AML-193 (cell line): Measurements from ENCODE around the gene ITM2B.
"Not testable (repeated sequence)": the region's sequence is repeated elsewhere in the genome, so short reads cannot be mapped to it uniquely, and the experiment has no call there.

Experiments
- DNase-seq, 2 experiments: peaks; one replicate each; lab custom pipeline; 2025; lab: John Stamatoyannopoulos, UW

The ITM2B gene

DNA sequence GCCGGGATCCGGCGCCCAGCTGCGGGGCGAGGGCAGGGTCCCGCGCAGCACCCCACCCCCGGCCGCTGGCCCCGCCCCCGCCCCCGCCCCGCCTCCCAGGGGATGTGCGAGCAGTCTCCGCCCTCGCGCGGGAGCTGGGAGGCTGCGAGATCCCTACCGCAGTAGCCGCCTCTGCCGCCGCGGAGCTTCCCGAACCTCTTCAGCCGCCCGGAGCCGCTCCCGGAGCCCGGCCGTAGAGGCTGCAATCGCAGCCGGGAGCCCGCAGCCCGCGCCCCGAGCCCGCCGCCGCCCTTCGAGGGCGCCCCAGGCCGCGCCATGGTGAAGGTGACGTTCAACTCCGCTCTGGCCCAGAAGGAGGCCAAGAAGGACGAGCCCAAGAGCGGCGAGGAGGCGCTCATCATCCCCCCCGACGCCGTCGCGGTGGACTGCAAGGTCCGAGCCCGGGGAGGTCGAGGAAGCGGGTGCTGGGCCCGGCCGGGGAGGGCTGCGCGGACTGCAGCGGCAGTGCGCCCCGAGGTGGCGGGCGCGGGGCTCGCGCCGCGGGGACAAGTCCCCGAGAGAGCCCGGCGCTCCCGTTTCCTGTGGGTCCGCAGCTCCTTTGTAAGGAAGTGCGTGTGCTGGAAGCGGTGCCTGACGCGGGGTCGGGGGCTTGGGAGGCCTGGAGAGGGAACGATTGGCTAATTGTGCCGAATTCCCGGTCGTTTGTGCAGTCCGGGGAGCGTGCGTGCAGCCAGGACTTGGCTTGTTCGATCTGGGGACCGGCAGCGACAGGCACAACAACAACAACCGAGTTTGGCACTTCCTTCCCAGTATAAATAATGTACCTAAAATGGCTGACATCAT lies at the start of gene ITM2B:
Gene ITM2B, plus strand, starts transcription at position 161 of the 843 bp plus-strand sequence. Its CDS starts 155 bp downstream, at position 316.
- DNase-seq = peak; percentile 84

DNA sequence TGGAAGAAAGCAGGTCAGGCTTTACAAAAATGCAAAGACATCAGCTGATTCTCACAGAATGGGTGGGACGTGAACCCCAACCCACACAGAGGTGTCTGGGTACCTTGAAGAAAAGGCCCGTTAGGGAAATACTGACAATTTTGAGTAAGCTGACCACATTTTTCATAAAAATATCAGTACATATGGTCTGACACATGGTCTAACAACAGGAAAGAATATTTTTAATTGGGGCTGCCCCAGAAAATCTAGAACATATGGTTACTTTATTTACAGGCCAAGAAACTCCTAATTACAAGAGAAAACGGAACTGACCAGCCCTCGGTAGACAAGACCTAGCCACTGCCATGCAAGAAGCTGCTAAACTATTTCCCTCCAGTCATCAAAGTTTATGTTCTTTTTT lies 48.7 kb upstream of the ITM2B start:
- no peak for DNase-seq

DNA sequence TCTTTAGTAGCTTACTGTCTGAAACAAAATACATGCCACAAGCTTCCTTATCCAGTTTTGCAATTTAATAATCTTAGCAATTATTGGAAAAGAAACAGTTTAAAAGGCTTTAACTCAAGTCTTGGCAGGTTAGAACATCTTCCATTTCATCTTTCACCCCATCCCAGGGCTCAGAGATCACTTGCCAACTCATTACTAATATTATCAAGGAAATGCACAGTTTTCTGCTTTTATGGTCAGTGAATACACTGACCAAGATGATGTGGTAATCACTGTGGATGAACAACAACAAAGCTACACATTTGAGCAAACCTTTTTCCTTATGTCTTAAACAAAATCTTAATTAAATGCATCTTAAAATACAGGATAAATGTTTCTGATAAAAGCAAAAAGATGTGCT lies 48.0 kb upstream of the ITM2B start:
- DNase-seq = no peak

DNA sequence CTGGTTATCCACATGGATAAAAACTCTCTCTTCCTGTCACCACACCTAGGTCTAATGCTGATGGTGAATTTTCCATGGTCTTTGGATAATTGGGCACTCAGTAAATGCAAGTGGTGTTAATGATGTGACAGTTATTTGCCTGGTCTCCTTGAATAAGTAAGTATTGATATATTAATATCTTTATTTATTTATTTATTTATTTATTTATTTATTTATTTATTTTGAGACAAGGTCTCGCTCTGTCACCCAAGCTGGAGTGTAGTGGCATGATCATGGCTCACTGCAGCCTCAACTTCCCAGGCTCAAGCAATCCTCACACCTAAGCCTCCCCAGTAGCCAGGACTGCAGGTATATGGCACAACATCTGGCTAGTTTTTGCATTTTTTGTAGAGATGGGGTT lies 46.3 kb upstream of the ITM2B start:
- no peak for DNase-seq

DNA sequence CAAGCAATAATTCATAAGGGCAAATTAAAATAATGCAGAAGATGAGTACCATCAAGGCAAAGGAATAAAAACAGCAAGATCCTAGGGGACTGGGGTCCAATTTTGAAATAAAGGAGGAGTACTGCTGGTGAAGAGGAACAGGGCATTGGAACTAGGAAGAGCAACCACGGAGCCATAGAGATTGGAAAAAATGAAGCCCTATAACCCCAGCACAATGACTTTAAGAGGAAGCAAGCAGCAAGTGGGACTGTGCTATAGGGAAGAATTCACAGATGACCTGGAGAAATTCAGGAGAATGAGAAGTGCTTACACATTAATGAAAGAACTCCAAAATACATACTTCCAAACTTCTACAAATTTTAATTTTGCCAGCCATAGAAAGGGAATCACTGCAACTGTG lies 44.9 kb upstream of the ITM2B start:
- DNase-seq = no peak

DNA sequence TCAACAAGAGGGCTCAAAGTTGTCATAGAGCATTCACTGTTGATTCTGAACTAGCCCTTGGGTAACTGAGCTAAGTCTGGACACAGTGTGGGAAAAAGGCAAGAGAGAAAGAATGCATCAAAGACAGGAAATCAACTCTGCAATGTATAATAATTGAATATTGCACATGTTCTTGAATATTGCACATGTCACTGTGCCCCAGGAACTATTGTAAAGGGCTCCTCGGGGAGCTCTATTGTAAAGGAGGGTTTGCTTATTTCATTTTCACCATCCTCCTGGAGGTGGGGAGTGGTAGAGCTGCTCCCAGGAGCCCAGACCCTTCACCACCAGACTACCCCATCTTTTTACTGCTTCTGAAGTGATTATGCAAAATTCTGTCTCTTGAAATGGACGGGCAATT lies 44.4 kb upstream of the ITM2B start:
- DNase-seq = no peak

DNA sequence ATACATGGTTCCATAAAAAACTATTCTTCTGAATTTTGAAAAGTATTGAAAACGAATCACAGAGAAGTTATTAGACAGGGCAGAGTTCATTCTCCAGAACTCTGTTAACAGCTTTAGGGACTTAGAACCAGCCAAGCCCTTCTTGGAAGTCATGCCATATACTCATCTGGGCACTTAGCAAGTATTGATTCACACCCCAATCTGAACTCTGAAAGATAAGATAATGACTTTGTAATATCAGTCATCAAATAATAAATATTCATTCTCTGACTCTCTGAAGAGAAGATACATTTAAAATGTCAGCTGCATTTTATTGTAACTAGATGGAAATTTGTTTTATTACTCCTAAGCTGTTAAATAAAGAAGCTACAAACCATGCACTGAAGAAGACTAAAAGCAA lies 43.8 kb upstream of the ITM2B start:
- DNase-seq = no peak

DNA sequence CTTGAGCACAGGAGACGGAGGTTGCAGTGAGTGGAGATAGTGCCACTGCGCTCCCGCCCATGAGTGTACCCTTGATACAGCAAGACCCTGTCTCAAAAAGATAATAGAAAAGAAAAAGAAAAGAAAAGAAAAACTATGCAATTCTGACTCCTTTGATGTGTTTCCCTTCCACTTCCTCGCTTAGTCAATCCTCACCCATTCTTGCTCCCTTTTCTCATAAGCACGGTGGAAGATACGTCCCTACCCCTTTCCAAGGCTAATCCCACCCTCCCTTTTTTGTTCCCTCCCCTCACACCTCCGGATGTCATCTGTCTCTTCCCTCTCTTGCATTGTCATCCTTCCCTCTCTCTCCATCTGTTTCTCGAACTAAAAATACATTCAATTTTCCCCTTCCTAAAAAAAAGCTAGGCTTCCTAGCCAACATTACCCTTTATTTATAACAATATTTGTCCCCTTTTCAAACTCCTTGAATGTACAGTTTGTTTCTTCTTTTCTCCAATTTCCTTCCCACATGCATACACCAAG lies 40.5 kb upstream of the ITM2B start:
- DNase-seq = no peak

DNA sequence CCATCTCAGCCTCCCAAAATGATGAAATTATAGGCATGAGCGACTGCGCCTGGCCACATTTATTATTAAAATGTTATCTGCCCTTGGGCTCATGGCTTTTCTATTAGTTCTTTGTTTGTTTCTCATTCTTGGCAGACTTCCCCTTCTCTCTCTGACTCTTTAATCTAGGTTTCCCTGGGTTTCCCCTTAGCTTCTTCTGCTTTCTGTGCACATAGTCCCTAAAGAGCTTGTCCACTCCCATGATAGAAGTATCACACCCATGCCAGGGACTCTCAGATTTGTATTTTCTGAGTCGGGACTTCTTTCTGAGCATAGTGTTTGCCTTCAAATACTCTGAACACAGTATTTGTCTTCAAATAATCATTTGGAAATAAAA lies 38.6 kb upstream of the ITM2B start:
- DNase-seq = peak; percentile 82 to 83

DNA sequence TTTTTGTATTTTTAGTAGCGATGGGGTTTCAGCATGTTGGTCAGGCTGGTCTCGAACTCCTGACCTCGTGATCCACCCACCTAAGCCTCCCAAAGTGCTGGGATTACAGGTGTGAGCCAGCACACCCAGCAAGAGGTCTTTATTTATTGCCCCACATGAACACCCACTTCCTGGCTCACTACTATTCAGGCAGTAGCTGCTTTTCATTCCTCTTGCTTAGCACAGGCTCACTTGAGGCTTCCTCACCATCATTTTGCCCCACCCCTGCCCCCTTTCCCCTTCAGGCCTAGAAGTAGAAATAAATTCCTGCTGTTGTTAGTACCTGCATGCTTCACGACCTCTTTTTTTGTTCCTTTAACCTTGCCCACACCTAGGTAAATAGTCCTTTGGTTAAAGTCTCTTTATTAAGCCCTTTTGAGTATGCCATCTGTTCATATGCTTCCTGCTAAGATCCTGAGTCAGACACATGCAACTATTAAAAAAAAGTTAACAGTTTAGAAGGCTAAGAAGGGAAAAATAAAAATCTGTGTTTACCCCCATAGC lies 33.5 kb upstream of the ITM2B start:
- DNase-seq = no peak

DNA sequence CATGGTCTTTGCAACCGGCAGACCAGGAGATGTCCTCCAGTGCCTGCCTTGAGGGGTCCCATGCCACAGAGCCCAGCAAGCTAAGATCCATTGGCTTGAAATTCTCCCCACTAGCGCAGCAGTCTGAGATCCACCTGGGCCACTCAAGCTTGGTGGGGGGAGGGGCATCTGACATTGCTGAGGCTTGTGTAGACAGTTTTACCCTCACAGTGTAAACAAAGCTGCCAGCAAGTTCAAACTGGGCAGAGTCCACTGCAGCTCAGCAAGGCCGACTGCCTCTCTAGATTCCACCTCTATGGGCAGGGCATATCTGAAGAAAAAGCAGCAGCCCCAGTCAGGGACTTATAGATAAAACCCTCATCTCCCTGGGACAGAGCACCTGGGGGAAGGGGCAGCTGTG lies 32.0 kb upstream of the ITM2B start:
- no peak for DNase-seq

DNA sequence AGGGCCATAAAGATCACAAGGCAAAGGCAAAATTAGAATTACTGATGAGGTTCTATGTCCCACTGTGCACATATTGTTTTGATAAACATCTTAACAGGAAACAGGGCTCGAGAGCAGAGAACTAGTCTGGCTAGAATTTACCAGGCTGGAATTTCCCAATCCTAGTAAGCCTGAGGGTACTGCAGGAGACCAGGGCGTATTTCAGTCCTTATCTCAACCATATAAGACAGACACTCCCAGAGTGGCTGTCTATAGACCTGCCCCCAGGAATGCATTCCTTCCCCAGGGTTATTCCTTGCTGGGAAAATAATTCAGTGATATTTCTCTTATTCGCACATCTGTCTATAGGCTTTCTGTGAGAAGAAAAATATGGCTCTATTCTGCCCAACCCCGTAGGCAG lies 25.8 kb upstream of the ITM2B start:
- not testable (repeated sequence) for DNase-seq

DNA sequence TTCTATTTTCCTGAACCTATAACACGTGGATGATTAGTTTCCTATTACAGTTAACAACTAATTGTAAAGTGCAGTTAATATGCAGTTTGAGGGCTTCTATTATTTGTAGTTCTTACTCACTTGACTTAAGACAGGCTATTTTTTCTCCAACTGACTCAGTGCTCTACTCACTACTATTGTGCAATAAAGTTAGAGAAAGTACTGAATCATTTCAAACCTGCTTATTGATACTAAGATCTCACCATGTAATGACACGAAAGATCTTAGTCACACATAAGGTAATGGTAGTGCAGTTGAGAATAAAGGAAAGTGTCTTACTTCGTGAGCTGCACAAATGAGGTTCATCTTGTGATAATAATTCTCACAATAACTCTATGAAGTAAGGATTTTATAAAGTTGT lies 22.8 kb upstream of the ITM2B start:
- DNase-seq = peak; percentile 49 to 55

DNA sequence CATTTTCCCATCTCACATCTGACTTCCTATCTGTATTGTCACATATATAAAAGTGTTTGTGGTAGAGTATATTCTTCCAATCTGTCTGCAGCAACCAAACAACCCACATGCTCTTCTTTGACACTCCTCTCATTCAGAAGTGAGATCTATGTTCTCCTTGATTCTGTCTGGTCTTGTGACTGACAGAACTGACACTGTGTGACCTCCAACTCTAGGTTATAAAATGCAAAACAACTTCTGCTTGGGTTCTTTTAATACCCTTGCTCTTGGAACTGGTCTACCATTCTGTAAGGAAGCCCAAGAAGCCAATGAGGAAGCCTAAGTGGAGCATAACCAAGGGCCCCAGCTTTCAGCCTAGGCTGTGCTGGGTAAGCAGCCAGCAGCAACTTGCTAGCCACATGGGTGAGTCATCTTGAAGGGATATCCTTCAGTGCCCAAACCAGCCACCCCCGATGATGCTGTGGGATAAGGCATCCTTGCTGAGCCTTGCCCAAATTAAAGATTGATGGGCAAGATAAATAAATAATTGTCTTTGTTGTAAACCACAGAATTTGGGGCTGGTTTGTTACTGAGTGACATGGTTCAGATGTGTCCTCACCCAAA lies 18.4 kb upstream of the ITM2B start:
- no peak for DNase-seq

DNA sequence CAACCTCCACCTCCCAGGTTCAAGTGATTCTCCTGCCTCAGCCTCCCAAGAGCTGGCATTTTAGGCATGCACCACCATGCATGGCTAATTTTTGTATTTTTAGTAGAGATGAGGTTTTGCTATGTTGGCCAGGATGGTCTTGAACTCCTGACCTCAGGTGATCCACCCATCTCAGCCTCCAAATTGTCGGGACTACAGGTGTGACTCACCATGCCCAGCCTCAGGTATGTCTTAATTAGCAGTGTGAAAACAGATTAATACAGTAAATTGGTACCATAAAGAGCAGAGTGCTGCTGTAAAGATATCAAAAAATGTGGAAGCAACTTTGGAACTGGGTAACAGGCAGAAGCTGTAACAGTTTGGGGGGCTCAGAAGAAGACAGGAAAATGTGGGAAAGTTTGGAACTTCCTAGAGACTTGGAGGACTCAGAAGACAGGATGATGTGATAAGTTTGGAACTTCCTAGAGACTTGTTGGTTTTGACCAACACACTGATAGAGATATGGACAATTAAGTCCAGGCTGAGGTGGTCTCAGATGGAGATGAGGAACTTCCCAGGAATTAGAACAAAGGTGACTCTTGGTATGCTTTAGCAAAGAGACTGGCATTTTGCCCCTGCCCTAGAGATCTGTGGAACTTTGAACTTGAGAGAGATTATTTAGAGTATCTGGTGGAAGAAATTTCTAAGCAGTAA lies 17.3 kb upstream of the ITM2B start:
- not testable (repeated sequence) for DNase-seq

DNA sequence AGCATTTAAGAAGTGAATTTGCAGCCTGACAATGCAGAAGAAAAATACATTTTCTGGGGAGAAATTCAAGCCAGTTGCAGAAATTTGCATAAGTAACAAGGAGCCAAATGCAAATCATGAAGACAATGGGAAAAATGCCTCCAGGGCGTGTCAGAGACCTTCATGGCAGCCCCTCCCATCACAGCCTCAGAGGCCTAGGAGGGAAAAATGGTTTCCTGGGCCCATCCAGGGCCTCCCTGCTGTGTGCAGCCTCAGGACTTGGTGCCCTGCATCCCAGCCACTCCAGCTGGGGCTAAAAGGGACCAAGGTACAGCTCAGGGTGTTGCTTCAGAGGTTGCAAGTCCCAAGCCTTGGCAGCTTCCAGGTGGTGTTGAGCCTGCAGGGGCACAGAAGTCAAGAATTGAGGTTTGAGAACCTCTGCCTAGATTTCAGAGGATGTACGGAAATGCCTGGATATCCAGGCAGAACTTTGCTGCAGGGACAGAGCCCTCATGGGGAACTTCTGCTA lies 16.7 kb upstream of the ITM2B start:
- DNase-seq = no peak

DNA sequence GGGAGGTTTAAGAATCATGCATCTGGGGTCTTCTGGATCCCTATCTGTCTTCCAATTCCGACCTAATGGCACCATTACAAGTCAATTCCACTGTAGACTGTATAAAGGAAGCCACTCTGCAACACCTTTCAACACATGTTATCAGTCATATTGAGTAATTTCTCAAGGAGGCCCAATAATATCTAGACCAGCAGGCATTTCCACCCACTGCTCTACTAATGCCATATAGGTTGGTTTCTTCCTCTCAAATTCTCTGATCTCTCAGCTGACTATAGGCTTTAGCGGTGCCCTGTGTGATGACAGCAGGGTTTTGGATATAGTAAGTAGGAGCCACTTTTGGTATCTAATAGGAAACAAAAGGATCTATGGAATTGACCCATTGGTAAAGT lies 12.4 kb upstream of the ITM2B start:
- DNase-seq = peak in 1 of 2 experiments; percentile 21

DNA sequence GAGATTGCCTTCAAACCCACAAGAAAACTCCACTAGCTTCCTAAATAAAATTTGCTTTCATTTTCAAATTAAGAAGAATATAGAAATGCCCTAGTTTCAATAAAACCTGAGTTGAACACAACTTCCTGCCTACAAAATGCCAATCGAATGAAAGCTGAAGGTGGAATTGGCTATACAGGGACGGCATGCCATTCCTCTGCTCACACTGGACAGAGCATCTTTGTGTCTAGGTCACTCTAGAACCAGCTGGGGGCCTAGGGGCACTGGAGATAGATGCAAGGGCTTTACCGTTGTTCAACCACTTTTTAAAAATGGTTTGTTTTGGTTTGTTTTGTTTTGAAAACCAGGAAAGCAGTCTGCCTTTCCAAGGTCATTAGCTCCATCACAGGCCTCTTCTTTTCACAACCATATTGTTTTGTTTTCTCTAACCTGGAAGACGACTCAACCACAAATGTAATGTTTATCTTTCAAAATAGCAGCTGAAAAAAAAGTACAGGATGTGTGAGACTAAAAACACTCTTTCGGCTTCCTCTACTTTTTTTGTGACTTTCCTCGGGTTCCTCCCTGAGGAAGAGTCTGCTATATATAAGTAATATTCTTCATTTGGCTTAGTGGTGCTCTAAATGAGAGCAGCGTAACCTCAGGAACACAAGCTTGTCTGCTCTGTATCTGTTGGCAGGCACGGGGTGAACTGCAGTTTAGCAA lies 11.9 kb upstream of the ITM2B start:
- DNase-seq = peak in 1 of 2 experiments; percentile 43

DNA sequence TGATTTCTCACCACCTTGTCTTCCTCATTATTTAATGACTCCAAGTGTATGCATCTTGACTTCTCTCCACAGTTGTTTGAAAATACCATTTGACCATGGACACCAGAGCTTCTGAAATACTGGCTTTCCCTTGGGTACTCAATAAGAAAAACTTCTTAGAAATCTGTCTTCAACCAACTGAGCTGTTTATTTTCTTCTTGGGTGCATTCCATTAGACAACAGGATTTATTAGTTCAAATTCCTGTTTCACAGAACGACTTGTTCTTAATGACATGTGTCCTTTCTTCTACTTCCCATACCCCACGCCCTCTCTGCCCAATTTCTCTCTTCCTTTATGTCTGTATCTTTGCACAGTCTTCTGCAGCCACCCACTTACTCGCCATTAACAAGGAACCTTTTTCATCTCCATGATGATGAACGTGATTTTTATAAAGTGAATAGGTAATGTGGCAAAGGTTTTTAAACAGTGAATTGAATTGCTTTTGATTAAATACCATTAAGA lies 11.3 kb upstream of the ITM2B start:
- peak in 1 of 2 experiments; percentile 32 for DNase-seq

DNA sequence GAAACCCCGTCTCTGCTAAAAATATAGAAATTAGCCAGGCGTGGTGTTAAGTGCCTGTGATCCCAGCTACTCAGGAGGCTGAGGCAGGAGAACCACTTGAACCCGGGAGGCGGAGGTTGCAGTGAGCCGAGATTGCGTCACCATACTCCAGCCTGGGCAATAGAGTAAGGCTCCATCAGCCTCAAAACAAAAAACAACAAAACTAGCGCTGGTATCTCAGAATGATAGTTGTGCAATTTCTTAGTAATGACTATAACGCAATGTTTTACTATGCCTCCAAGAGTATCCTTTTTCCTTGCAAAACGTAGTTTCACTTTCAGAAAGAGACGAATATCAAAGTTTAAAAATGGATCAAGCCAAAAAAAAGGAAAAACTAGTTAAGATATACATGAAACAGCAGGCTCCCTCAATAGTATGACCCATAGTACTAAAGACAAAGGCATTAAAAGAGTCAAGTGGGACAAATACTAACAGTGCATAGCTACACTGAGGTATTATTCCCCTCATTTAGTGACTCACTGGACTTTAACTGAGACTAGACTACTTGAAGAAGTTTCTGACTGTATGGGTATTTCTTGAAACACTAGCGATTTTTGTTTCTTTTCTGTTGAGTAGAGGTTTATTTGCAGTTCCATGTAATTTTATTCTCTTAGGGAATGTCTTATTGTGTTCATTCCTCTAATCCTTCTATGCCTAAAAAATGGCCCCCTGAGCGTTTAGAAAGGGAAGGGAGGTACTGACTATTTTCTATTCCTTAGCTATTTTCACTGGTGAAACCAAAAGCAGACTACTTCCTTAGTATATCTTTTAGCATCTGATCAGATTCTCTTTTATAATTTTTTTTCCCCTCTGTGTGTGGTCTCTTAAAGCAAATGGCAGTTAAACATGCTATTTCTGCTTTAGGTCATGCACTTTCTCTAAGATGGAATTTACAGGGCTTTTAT lies 10.4 kb upstream of the ITM2B start:
- DNase-seq = peak; percentile 84 to 90
